ENCODE measurements around the gene RBAK. TPM values are rescaled to one million over a fixed set of nuclear protein-coding genes. Genes with fewer than 3 reads are reported as not detected.

The RBAK gene
- total and polyA plus RNA-seq, 8 donors = 2.1 to 27.5 (median 9.0) TPM

- H3K27ac ChIP-seq = no peak overlapping the region
- H3K9me3 ChIP-seq = peaks cover 10 to 44% (median 33%) of the 10 kb centered on the region in 4 donors
- TF ChIP-seq EP300 (IDR thresholded peaks at IDR 0.05) = no peak
- no peak for TF ChIP-seq POLR2AphosphoS5 (IDR thresholded peaks at IDR 0.05)
- TF ChIP-seq POLR2A (IDR thresholded peaks at IDR 0.05) = no peak
- peaks cover 0 to 6% (median 0%) of the 10 kb centered on the region in 3 donors for H3K27me3 ChIP-seq
- intact Hi-C loops (cut with DNase I; ENCODE audit: low total_unique reads) = no loop called here
- DNase-seq = no peak
- no peak overlapping the region for H3K4me3 ChIP-seq
- no peaks in the 10 kb centered on the region for H3K4me1 ChIP-seq
- H3K36me3 ChIP-seq = no peaks in the 10 kb centered on the region
- WGBS, 5 donors = 53 to 88% (median 71%) methylated on average over 5 of the region's 5 CpGs
Measured at GRCh38 chr7:5093948-5094347, 48.3 kb downstream of the RBAK start.

GRCh38 chr7:5094641-5095040 is 49.0 kb downstream of the RBAK start:
- no peaks in the 10 kb centered on the region for H3K4me1 ChIP-seq
- TF ChIP-seq POLR2AphosphoS5 (IDR thresholded peaks at IDR 0.05) = no peak
- no peak for TF ChIP-seq CTCF (IDR thresholded peaks at IDR 0.05)
- TF ChIP-seq POLR2A (IDR thresholded peaks at IDR 0.05) = no peak
- no peak for TF ChIP-seq EP300 (IDR thresholded peaks at IDR 0.05)
- no peaks in the 10 kb centered on the region for H3K36me3 ChIP-seq
- H3K27me3 ChIP-seq = peaks cover 0 to 6% (median 0%) of the 10 kb centered on the region in 3 donors
- no peak overlapping the region for H3K4me3 ChIP-seq
- H3K27ac ChIP-seq = no peak overlapping the region
- H3K9me3 ChIP-seq = peaks cover 10 to 48% (median 39%) of the 10 kb centered on the region in 4 donors
- no peak for DNase-seq
- intact Hi-C loops (cut with DNase I; ENCODE audit: low total_unique reads) = no loop called here
- 82 to 91% (median 88%) methylated on average over 2 of the region's 2 CpGs for WGBS, 5 donors

- no peaks in the 10 kb centered on the region for H3K9me3 ChIP-seq
- TF ChIP-seq POLR2AphosphoS5 (IDR thresholded peaks at IDR 0.05) = no peak
- no peak for TF ChIP-seq EP300 (IDR thresholded peaks at IDR 0.05)
- TF ChIP-seq POLR2A (IDR thresholded peaks at IDR 0.05) = no peak
- TF ChIP-seq CTCF (IDR thresholded peaks at IDR 0.05) = no peak
- no peaks in the 10 kb centered on the region for H3K4me1 ChIP-seq
- no peaks in the 10 kb centered on the region for H3K36me3 ChIP-seq
- peaks cover 0 to 21% (median 0%) of the 10 kb centered on the region in 3 donors for H3K27me3 ChIP-seq
- intact Hi-C loops (cut with DNase I; ENCODE audit: low total_unique reads) = no loop called here
- no peak overlapping the region for H3K27ac ChIP-seq
- H3K4me3 ChIP-seq = no peak overlapping the region
- 57 to 66% (median 62%) methylated on average over 5 to 7 of the region's 7 CpGs for WGBS, 5 donors
- no peak for DNase-seq
Measured at GRCh38 chr7:5116359-5116758, 70.7 kb downstream of the RBAK start.

GRCh38 chr7:5117095-5117970 is 71.7 kb downstream of the RBAK start:
- 84 to 90% (median 88%) methylated on average over 38 to 56 of the region's 56 CpGs for WGBS, 5 donors
- no peak for DNase-seq
- no peaks in the 10 kb centered on the region for H3K4me1 ChIP-seq
- peaks cover 0 to 21% (median 0%) of the 10 kb centered on the region in 3 donors for H3K27me3 ChIP-seq
- no peak overlapping the region for H3K4me3 ChIP-seq
- TF ChIP-seq POLR2AphosphoS5 (IDR thresholded peaks at IDR 0.05) (no peak), POLR2A (IDR thresholded peaks at IDR 0.05) (no peak)
- no peaks in the 10 kb centered on the region for H3K9me3 ChIP-seq
- intact Hi-C loops (cut with DNase I; ENCODE audit: low total_unique reads) = no loop called here
- H3K27ac ChIP-seq = no peak overlapping the region
- H3K36me3 ChIP-seq = no peaks in the 10 kb centered on the region

Small RNA genes lying within 50 kb of the gene (small RNA-seq; reads per million reads assigned to genes)
- gene AC092032.1 = 0 reads per million in 4 donors

Other genes with a start within 250 kb of the RBAK start
- gene PAPOLB, start 183.8 kb upstream of the RBAK start, total RNA-seq = under 1 TPM in 1 of 5 donors, not detected in 4; 0.37 TPM
- gene PAPOLB, start 183.8 kb upstream of the RBAK start, polyA plus RNA-seq = not detected
- gene RADIL, start 162.1 kb upstream of the RBAK start, total RNA-seq = 10 to 100 TPM in 1 of 5 donors, 1 to 10 TPM in 3, not detected in 1; 3.0 to 21.6 (median 5.5) TPM
- gene RADIL, start 162.1 kb upstream of the RBAK start, polyA plus RNA-seq = 1 to 10 TPM; 1.2 to 2.4 (median 1.6) TPM
- not detected for gene MMD2, start 86.7 kb upstream of the RBAK start, total RNA-seq
- not detected for gene MMD2, start 86.7 kb upstream of the RBAK start, polyA plus RNA-seq
- 10 to 100 TPM; 11.1 to 92.0 (median 65.8) TPM for gene WIPI2, start 144.4 kb downstream of the RBAK start, total RNA-seq
- 10 to 100 TPM; 24.5 to 40.0 (median 32.1) TPM for gene WIPI2, start 144.4 kb downstream of the RBAK start, polyA plus RNA-seq
- gene SLC29A4, start 237.1 kb downstream of the RBAK start, total RNA-seq = 1 to 10 TPM; 2.4 to 8.2 (median 4.1) TPM
- gene SLC29A4, start 237.1 kb downstream of the RBAK start, polyA plus RNA-seq = 1 to 10 TPM; 2.7 to 6.5 (median 3.7) TPM

Data from stomach (tissue), 9 donors.